ENCODE measurements around the gene CSTF1.

CSTF1 gene

GRCh38 chr20:56392132-56392880 lies at the start of gene CSTF1, which contains the start of gene AURKA:
Gene CSTF1, plus strand, starts transcription at chr20:56392645. Its CDS starts 2,908 bp downstream, at chr20:56395553.
Gene AURKA, minus strand, starts transcription at chr20:56392215. Its CDS starts 4,018 bp downstream, at chr20:56388197.
- peak; percentile 96 for DNase-seq (ENCODE audit: low spot score)
- TF ChIP-seq, protein P1, sequence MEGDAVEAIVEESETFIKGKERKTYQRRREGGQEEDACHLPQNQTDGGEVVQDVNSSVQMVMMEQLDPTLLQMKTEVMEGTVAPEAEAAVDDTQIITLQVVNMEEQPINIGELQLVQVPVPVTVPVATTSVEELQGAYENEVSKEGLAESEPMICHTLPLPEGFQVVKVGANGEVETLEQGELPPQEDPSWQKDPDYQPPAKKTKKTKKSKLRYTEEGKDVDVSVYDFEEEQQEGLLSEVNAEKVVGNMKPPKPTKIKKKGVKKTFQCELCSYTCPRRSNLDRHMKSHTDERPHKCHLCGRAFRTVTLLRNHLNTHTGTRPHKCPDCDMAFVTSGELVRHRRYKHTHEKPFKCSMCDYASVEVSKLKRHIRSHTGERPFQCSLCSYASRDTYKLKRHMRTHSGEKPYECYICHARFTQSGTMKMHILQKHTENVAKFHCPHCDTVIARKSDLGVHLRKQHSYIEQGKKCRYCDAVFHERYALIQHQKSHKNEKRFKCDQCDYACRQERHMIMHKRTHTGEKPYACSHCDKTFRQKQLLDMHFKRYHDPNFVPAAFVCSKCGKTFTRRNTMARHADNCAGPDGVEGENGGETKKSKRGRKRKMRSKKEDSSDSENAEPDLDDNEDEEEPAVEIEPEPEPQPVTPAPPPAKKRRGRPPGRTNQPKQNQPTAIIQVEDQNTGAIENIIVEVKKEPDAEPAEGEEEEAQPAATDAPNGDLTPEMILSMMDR (IDR thresholded peaks at IDR 0.05; ENCODE audit: extremely low read depth, missing control alignments): no peak

GRCh38 chr20:56342783-56343182 lies 49.7 kb upstream of the CSTF1 start:
- no peak for DNase-seq (ENCODE audit: low spot score)

DNA sequence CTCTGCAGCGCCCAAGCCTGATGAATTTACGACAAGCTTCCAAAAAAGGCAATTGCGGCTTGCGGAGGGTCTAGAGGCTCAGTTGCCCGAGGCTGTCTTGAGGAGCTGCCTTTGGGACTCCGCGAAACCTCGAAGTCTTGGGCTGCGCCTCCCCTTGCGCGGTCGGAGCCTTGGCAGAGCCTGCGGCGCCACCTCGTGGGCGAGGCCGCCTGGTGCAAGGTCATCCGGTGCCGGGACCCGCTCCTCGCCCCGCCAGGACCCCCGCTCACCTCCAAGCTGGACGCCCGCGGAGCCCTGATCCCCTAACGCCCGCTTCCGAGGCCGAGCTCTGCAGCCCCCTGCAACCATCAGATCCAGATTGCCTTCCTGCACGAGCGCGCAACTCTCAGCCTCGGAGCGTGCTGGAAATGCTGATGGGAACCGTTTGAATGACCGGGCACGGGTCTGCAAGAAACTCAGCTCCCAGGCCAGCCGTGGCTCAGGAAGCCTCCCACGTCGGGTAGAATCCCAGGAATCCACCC lies 48.5 kb upstream of the CSTF1 start:
- peak; percentile 73 for DNase-seq (ENCODE audit: low spot score)
- TF ChIP-seq, protein P1 (IDR thresholded peaks at IDR 0.05; ENCODE audit: extremely low read depth, missing control alignments): peak; percentile 54

More at GRCh38 chr20:56342783-56343182, 49.7 kb upstream of the CSTF1 start:
- TF ChIP-seq, protein P1 (IDR thresholded peaks at IDR 0.05; ENCODE audit: extremely low read depth, missing control alignments): no peak

DNA sequence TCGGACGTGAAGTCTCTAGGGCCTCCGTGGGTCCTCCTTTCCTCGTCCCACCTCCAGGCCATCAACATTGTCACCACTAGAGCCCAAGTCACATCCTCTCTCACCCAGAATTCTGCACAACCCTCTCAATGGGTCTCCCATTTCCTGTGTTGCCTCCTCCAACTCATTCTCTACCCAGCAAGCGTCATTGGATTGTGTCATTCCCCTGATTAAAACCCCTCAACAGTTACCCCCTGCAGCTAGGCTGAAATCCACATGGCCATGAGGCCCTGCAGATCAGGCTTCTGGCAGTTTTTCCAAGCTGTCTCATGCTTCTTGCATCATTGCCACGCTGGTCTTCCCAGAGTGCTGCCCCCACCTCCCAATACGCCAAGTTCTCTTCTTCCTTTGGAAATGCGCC lies 46.5 kb upstream of the CSTF1 start:
- TF ChIP-seq, protein P1 (IDR thresholded peaks at IDR 0.05; ENCODE audit: extremely low read depth, missing control alignments): no peak

GRCh38 chr20:56347628-56348304 lies 44.7 kb upstream of the CSTF1 start:
- TF ChIP-seq, protein P1 (IDR thresholded peaks at IDR 0.05; ENCODE audit: extremely low read depth, missing control alignments): no peak
- no peak for DNase-seq (ENCODE audit: low spot score)

More for the DNA sequence above, 46.5 kb upstream of the CSTF1 start:
- DNase-seq (ENCODE audit: low spot score): no peak

GRCh38 chr20:56348305-56348693 lies 44.1 kb upstream of the CSTF1 start:
- no peak for DNase-seq (ENCODE audit: low spot score)
- TF ChIP-seq, protein P1 (IDR thresholded peaks at IDR 0.05; ENCODE audit: extremely low read depth, missing control alignments): no peak

GRCh38 chr20:56348746-56349145 lies 43.7 kb upstream of the CSTF1 start:
- TF ChIP-seq, protein P1 (IDR thresholded peaks at IDR 0.05; ENCODE audit: extremely low read depth, missing control alignments): no peak
- DNase-seq (ENCODE audit: low spot score): no peak
